ENCODE data around the gene TRAPPC6A. TPM values are rescaled to one million over a fixed set of nuclear protein-coding genes. Genes with fewer than 3 reads are reported as not detected.

The TRAPPC6A gene
- total and polyA plus RNA-seq, 2 of the 4 experiments (the other 2 are of a cell fraction) = 4.1 to 13.4 TPM

- no peak overlapping the region for H3K56ac ChIP-seq (ENCODE audit: extremely low read depth, insufficient read depth, low read length)
- no peak overlapping the region for H4K8ac ChIP-seq (ENCODE audit: low read depth in 2 of 2, low read length in 2 of 2)
- H3K9ac ChIP-seq (ENCODE audit: low read depth, low read length) = no peak overlapping the region
- H4K91ac ChIP-seq (ENCODE audit: insufficient read depth, low read depth, low read length) = no peak overlapping the region
- H3K4ac ChIP-seq (ENCODE audit: low read depth, low read length) = no peak overlapping the region
- no peak overlapping the region for H2AK5ac ChIP-seq (ENCODE audit: low read depth, low read length)
- H3K4me1 ChIP-seq (ENCODE audit: control insufficient read depth, insufficient read depth, low read length) = no peaks in the 10 kb centered on the region
- intact Hi-C loops (cut with micrococcal nuclease) = no loop called here
- no peak overlapping the region for H2BK15ac ChIP-seq (ENCODE audit: low read depth, low read length)
- CTCF ChIA-PET = interaction anchor here (1.6 kb wide), 1 partner anchor 33 kb away, joined by 4 read pairs; the partner anchor contains the start of gene BLOC1S3
- no peak overlapping the region for H3K27ac ChIP-seq (ENCODE audit: insufficient read depth, low read length)
- peaks cover 0 to 4% of the 10 kb centered on the region in 2 experiments; a peak in 1 of 4 replicates for H3K79me1 ChIP-seq (ENCODE audit: low read depth in 1 of 2, low read length in 2 of 2)
- H2AK9ac ChIP-seq (replicated peaks; ENCODE audit: low read depth, low read length, poor library complexity) = no peak overlapping the region
- H4K20me1 ChIP-seq (ENCODE audit: insufficient read depth, low read length) = no peaks in the 10 kb centered on the region; the same call in 1 of the 2 replicates
- H3K4me2 ChIP-seq (ENCODE audit: low read depth, low read length) = no peak overlapping the region
- H3K14ac ChIP-seq (replicated peaks; ENCODE audit: low read depth, low read length) = no peak overlapping the region
- POLR2A ChIA-PET (ENCODE audit: unreplicated experiment) = no interaction called here
- H2BK120ac ChIP-seq (ENCODE audit: low read depth, low read length) = no peak overlapping the region
- 96% methylated on average over 18 of the region's 54 CpGs; no CpG with 5 or more reads in 1 of the 2 experiments for WGBS, 2 experiments (ENCODE audit: extremely low coverage in 2 of 2, insufficient read length in 1 of 2)
- H3K18ac ChIP-seq (ENCODE audit: low read depth, low read length) = no peak overlapping the region
- H2BK20ac ChIP-seq (ENCODE audit: low read depth, low read length) = no peak overlapping the region
- DNase-seq (no peak), ATAC-seq (ENCODE audit: low read depth) (no peak)
- H2AFZ ChIP-seq (replicated peaks; ENCODE audit: low read length, poor library complexity) = no peak overlapping the region
- TF ChIP-seq SMC3 (IDR thresholded peaks at IDR 0.05; ENCODE audit: low read depth, low read length) (no peak), RCOR1 (IDR thresholded peaks at IDR 0.05; ENCODE audit: insufficient replicate concordance, low read length) (no peak), CHD1 (IDR thresholded peaks at IDR 0.05; ENCODE audit: low read depth, low read length) (no peak), POLR2A (IDR thresholded peaks at IDR 0.05; ENCODE audit: low read depth, low read length) (no peak), USF2 (IDR thresholded peaks at IDR 0.05; ENCODE audit: low read depth, low read length) (no peak), MXI1 (IDR thresholded peaks at IDR 0.05; ENCODE audit: borderline replicate concordance, low read depth, low read length) (no peak), FOS (IDR thresholded peaks at IDR 0.05; ENCODE audit: low read depth, low read length) (no peak), NFE2L2 (IDR thresholded peaks at IDR 0.05; ENCODE audit: low read depth, low read length) (no peak), MAFK (IDR thresholded peaks at IDR 0.05; ENCODE audit: low read depth, low read length) (no peak), RFX5 (IDR thresholded peaks at IDR 0.05; ENCODE audit: low read depth, low read length) (no peak)
- BruUV-seq (replicated peaks) = no TSS peak
- dilution Hi-C loops (cut with HindIII; ENCODE audit: low sequenced_read_pairs, unreplicated experiment) = no loop called here
- H3K4me3 ChIP-seq (ENCODE audit: insufficient read depth, low read depth, low read length) = no peak overlapping the region
- no peak overlapping the region for H3K23ac ChIP-seq (ENCODE audit: low read depth, low read length)
- H2BK5ac ChIP-seq (ENCODE audit: low read depth, low read length, poor library complexity, severe bottlenecking) = no peak overlapping the region
- in situ Hi-C loops (cut with MboI; ENCODE audit: low sequenced_read_pairs) = no loop called here
- no peak overlapping the region for H4K5ac ChIP-seq (ENCODE audit: low read depth, low read length)
- peaks cover 45% of the 10 kb centered on the region for H3K36me3 ChIP-seq (ENCODE audit: control insufficient read depth, insufficient read depth, low read length)
- no peaks in the 10 kb centered on the region for H3K27me3 ChIP-seq (ENCODE audit: control insufficient read depth, insufficient read depth, low read length)
- H3K9me1 ChIP-seq (ENCODE audit: insufficient read depth, low read length) = no peaks in the 10 kb centered on the region
- H3K9me3 ChIP-seq (ENCODE audit: control insufficient read depth, insufficient read depth, low read length) = no peaks in the 10 kb centered on the region
Observed at GRCh38 chr19:45145270-45146189, 32.5 kb downstream of the TRAPPC6A start.

Measured in IMR-90 (cell line).